GM19193 (cell line): Measurements from ENCODE around the gene PTGR2.
A peak's percentile ranks its signal among the peaks of the same experiment; 100 is the strongest.

Source experiments
- POLR2A ChIP-seq: IDR thresholded peaks from 4 replicates; pipeline ENCODE4 v1.6.1; 2011; ENCODE audit not compliant: insufficient read depth, insufficient read length; ENCODE audit errors: extremely low read depth

PTGR2 gene

GRCh38 chr14:73851567-73852382, at the start of gene PTGR2:
TSS of gene PTGR2 (plus strand) at chr14:73851831. CDS start at chr14:73858863, 7,032 bp downstream.
- TF ChIP-seq POLR2A = peak; percentile 91

- TF ChIP-seq POLR2A = no peak
Observed at GRCh38 chr14:73802431-73803188, 49.0 kb upstream of the PTGR2 start.

GRCh38 chr14:73804636-73805035, 47.0 kb upstream of the PTGR2 start:
- no peak for TF ChIP-seq POLR2A

- no peak for TF ChIP-seq POLR2A
Observed at GRCh38 chr14:73807457-73807856, 44.2 kb upstream of the PTGR2 start.

- no peak for TF ChIP-seq POLR2A
Observed at GRCh38 chr14:73809391-73809790, 42.2 kb upstream of the PTGR2 start.

GRCh38 chr14:73810478-73811163, 41.0 kb upstream of the PTGR2 start:
- TF ChIP-seq POLR2A = no peak

- no peak for TF ChIP-seq POLR2A
Observed at GRCh38 chr14:73811164-73811503, 40.5 kb upstream of the PTGR2 start.

GRCh38 chr14:73814153-73814552, 37.5 kb upstream of the PTGR2 start:
- TF ChIP-seq POLR2A = no peak

GRCh38 chr14:73815849-73816248, 35.8 kb upstream of the PTGR2 start:
- no peak for TF ChIP-seq POLR2A

GRCh38 chr14:73816393-73816816, 35.2 kb upstream of the PTGR2 start:
- no peak for TF ChIP-seq POLR2A

- TF ChIP-seq POLR2A = no peak
Observed at GRCh38 chr14:73817020-73817655, 34.5 kb upstream of the PTGR2 start.

- TF ChIP-seq POLR2A = no peak
Observed at GRCh38 chr14:73818821-73819220, 32.8 kb upstream of the PTGR2 start.

GRCh38 chr14:73820631-73821030, 31.0 kb upstream of the PTGR2 start:
- no peak for TF ChIP-seq POLR2A

- no peak for TF ChIP-seq POLR2A
Observed at GRCh38 chr14:73823339-73823885, 28.2 kb upstream of the PTGR2 start.

GRCh38 chr14:73824127-73824526, 27.5 kb upstream of the PTGR2 start:
- TF ChIP-seq POLR2A = no peak
